Esophagus squamous epithelium (tissue), 5 donors: ENCODE measurements around the gene MYO1H. TPM values are rescaled to one million over a fixed set of nuclear protein-coding genes. Genes with fewer than 3 reads are reported as not detected.

Source experiments
- DNase-seq: peaks from one replicate; lab custom pipeline; 2025; lab: John Stamatoyannopoulos, UW
- H3K27ac ChIP-seq, 4 donors: fragments of 200-600 bp; sonication (generic); one replicate each; pipeline ENCODE4 v1.5.1; 2016 to 2019; ENCODE audit warnings: mild to moderate bottlenecking in 1 of 4
- H3K27me3 ChIP-seq, 4 donors: fragments of 200-600 bp; sonication (generic); 1 replicate in 3 of 4; 2 replicates in 1 of 4; pipeline versions ENCODE4 v1.5.1 to v1.6.0; 2017 to 2021; ENCODE audit warnings: antibody characterized with exemption in 1 of 4
- H3K36me3 ChIP-seq, 3 donors: fragments of 200-600 bp; sonication (generic); one replicate each; pipeline ENCODE4 v1.5.1; 2016 to 2019
- H3K4me1 ChIP-seq, 3 donors: fragments of 200-600 bp; sonication (generic); one replicate each; pipeline ENCODE4 v1.5.1; 2017 to 2019
- H3K4me3 ChIP-seq, 4 donors: fragments of 200-600 bp; sonication (generic); 1 replicate in 3 of 4; 2 replicates in 1 of 4; pipeline ENCODE4 v1.5.1; 2016 to 2019; ENCODE audit warnings: mild to moderate bottlenecking in 2 of 4, moderate library complexity in 1 of 4
- H3K9me3 ChIP-seq, 3 donors: fragments of 200-600 bp; sonication (generic); one replicate each; pipeline ENCODE4 v1.5.1; 2016 to 2019
- POLR2A ChIP-seq, 4 donors: fragments of 450-650 bp; IDR thresholded peaks; one replicate each; pipeline ENCODE4 v1.6.1; 2017; ENCODE audit warnings: antibody characterized with exemption in 4 of 4, mild to moderate bottlenecking in 4 of 4, moderate library complexity in 3 of 4
- WGBS, 2 donors: methylation state at CpG; one replicate each; pipeline ENCODE4 v1.1.5; 2018; 5-methylcytosine and 5-hydroxymethylcytosine counted together
- intact Hi-C: fragments of 100-400 bp; cut with DNase I; formaldehyde crosslinking; loops from one replicate; pipeline ENCODE4 v1.15.0; 2022
- total RNA-seq, 4 donors: library from RNA; depleted of rRNA; stranded (reverse); fragments of >200 nt; gene quantifications; one replicate each; pipeline ENCODE4 v1.1.0, GENCODE V29; 2016
- TF ChIP-seq, protein P1 (sequence below), 6 experiments: fragments of 450-650 bp in 4 of 6; fragments of 200-600 bp in 2 of 6; sonication (generic) in 2 of 6; IDR thresholded peaks; one replicate each; pipeline ENCODE4 v1.5.1; 2016 to 2019; ENCODE audit warnings: antibody characterized with exemption in 6 of 6, mild to moderate bottlenecking in 4 of 6, moderate library complexity in 4 of 6
- donor health status: DM: yes; HTN: yes; CAD: no.

Gene MYO1H
- total RNA-seq, 4 donors from 2014 or later, result 0.48 to 0.83 (median 0.62) TPM; not detected in 1

GRCh38 chr12:109477963-109478315 is 130.2 kb downstream of the MYO1H start:
- no peak for TF ChIP-seq POLR2A (IDR thresholded peaks at IDR 0.05)
- TF ChIP-seq, protein P1, sequence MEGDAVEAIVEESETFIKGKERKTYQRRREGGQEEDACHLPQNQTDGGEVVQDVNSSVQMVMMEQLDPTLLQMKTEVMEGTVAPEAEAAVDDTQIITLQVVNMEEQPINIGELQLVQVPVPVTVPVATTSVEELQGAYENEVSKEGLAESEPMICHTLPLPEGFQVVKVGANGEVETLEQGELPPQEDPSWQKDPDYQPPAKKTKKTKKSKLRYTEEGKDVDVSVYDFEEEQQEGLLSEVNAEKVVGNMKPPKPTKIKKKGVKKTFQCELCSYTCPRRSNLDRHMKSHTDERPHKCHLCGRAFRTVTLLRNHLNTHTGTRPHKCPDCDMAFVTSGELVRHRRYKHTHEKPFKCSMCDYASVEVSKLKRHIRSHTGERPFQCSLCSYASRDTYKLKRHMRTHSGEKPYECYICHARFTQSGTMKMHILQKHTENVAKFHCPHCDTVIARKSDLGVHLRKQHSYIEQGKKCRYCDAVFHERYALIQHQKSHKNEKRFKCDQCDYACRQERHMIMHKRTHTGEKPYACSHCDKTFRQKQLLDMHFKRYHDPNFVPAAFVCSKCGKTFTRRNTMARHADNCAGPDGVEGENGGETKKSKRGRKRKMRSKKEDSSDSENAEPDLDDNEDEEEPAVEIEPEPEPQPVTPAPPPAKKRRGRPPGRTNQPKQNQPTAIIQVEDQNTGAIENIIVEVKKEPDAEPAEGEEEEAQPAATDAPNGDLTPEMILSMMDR (IDR thresholded peaks at IDR 0.05), result no peak
- Histone ChIP-seq H3K4me3 (peak overlapping the region; percentile 87 to 100 (median 92)), H3K36me3 (peaks cover 0 to 20% (median 0%) of the 10 kb centered on the region in 3 donors), H3K27ac (peak overlapping the region; percentile 96 to 98 (median 98)), H3K27me3 (no peaks in the 10 kb centered on the region), H3K4me1 (peaks cover 17 to 61% (median 41%) of the 10 kb centered on the region in 3 donors), H3K9me3 (no peaks in the 10 kb centered on the region)
- intact Hi-C loops, result no loop called here
- DNase-seq, result no peak
- 2 to 8% methylated on average over 7 to 9 of the region's 9 CpGs for WGBS, 2 donors

- no peaks in the 10 kb centered on the region for H3K9me3 ChIP-seq
- H3K4me3 ChIP-seq, result no peak overlapping the region
- no peaks in the 10 kb centered on the region for H3K27me3 ChIP-seq
- WGBS, 2 donors, result 70 to 79% methylated on average over 1 of the region's 1 CpG
- peaks cover 17 to 42% (median 32%) of the 10 kb centered on the region in 3 donors for H3K4me1 ChIP-seq
- H3K27ac ChIP-seq, result no peak overlapping the region
- intact Hi-C loops, result no loop called here
- no peak for DNase-seq
- no peak for TF ChIP-seq POLR2A (IDR thresholded peaks at IDR 0.05)
- TF ChIP-seq, protein P1 (IDR thresholded peaks at IDR 0.05), result no peak
- peaks cover 0 to 24% (median 10%) of the 10 kb centered on the region in 3 donors for H3K36me3 ChIP-seq
These were observed 132.1 kb downstream of the MYO1H start for GRCh38 chr12:109479761-109480160.

DNA sequence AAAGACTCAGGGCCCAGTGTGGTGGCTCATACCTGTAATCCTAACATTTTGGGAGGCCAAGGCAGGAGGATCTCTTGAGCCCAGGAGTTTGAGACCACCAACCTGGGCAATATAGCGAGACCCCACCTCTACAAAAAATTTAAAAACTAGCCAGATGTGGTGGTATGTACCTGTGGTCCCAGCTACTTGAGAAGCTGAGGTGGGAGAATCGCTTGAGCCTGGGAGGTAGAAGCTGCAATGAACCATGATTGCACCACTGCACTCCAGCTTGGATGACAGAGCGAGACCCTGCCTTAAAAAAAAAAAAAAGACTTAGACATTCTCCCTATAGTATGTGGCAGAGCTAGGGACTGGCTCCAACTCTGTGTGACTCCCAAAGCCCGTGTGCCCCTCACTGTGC is 132.7 kb downstream of the MYO1H start:
- Histone ChIP-seq H3K27me3 (no peaks in the 10 kb centered on the region), H3K4me1 (peaks cover 17 to 37% (median 26%) of the 10 kb centered on the region in 3 donors), H3K4me3 (no peak overlapping the region), H3K36me3 (peaks cover 0 to 30% (median 16%) of the 10 kb centered on the region in 3 donors), H3K9me3 (no peaks in the 10 kb centered on the region), H3K27ac (no peak overlapping the region)
- WGBS, 2 donors, result 94 to 97% methylated on average over 4 of the region's 4 CpGs
- intact Hi-C loops, result no loop called here
- no peak for TF ChIP-seq POLR2A (IDR thresholded peaks at IDR 0.05)
- TF ChIP-seq, protein P1 (IDR thresholded peaks at IDR 0.05), result no peak
- DNase-seq, result no peak

DNA sequence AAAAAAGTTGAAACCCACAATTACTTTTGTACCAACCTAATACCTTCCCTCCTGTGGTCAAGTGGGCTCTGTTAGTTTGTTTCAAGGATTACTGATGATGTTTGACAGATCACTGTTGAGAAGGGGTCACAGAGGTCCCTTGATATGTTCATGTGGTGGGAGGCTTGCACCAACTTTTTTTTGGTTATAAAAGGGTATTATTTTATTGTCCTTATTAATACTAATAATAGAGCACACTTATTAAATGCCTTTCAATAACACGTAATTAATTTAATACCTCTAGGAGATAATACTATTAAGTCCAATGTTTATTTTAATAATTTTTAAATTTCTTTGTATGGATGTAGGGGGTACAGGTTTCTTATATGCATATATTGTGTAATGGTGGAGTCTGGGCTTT is 134.2 kb downstream of the MYO1H start:
- Histone ChIP-seq H3K9me3 (no peaks in the 10 kb centered on the region), H3K27ac (no peak overlapping the region), H3K27me3 (no peaks in the 10 kb centered on the region), H3K4me3 (no peak overlapping the region), H3K36me3 (peaks cover 0 to 45% (median 28%) of the 10 kb centered on the region in 3 donors), H3K4me1 (peaks cover 12 to 23% (median 17%) of the 10 kb centered on the region in 3 donors)
- intact Hi-C loops, result no loop called here
- no peak for DNase-seq
- WGBS, 2 donors, result 91 to 96% methylated on average over 1 of the region's 1 CpG
- no peak for TF ChIP-seq POLR2A (IDR thresholded peaks at IDR 0.05)
- TF ChIP-seq, protein P1 (IDR thresholded peaks at IDR 0.05), result no peak

DNA sequence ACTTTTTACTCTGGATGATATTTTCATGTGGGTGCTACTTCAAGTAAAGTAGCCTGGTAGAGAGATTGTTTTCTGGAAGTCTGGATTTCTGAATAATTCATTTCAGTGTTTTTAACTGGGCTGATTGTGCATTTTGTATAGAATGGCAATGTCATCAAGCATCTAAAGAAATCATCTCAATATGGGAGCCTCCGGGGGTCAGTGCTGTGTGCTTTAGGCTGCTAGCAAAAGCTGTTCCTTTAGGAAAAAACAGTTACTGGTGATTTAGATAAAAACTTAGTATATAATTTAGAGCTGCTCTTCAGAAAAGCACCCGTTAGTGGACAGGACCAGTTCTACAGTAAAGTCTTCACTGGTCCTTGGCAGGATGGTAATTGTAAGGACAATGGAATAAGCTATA is 134.8 kb downstream of the MYO1H start:
- H3K36me3 ChIP-seq, result peaks cover 0 to 51% (median 35%) of the 10 kb centered on the region in 3 donors
- intact Hi-C loops, result no loop called here
- TF ChIP-seq POLR2A (IDR thresholded peaks at IDR 0.05), result no peak
- TF ChIP-seq, protein P1 (IDR thresholded peaks at IDR 0.05), result no peak
- H3K27me3 ChIP-seq, result no peaks in the 10 kb centered on the region
- no peak overlapping the region for H3K4me3 ChIP-seq
- WGBS, 2 donors, result 86 to 94% methylated on average over 2 of the region's 2 CpGs
- H3K27ac ChIP-seq, result no peak overlapping the region
- no peak for DNase-seq
- no peaks in the 10 kb centered on the region for H3K9me3 ChIP-seq
- peaks cover 12 to 23% (median 17%) of the 10 kb centered on the region in 3 donors for H3K4me1 ChIP-seq
